ENCODE results near the gene CLGN.
A peak's percentile ranks its signal among the peaks of the same experiment; 100 is the strongest.

DNA sequence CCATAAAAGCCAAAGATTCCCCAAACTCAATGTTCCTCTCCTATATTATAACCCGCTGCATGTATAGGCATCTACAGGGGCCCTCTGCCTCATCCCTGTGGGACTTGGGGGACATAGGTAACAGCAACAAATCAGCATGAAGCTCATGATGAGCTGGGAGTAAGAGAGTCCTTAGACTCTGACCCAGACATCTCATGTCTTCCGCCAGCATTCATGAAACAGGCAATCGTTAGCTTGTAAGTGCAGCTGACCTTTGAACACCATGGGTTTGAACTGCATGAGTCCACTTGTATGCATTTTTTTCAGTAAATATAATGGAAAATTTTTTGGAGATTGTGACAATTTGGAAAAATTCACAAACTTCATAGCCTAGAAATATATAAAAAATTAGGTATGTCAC is 64.4 kb downstream of the CLGN start:
- TF ChIP-seq MEIS2 (CRISPR knock-in tag; IDR thresholded peaks at IDR 0.05), result no peak
- TF ChIP-seq, protein P1, sequence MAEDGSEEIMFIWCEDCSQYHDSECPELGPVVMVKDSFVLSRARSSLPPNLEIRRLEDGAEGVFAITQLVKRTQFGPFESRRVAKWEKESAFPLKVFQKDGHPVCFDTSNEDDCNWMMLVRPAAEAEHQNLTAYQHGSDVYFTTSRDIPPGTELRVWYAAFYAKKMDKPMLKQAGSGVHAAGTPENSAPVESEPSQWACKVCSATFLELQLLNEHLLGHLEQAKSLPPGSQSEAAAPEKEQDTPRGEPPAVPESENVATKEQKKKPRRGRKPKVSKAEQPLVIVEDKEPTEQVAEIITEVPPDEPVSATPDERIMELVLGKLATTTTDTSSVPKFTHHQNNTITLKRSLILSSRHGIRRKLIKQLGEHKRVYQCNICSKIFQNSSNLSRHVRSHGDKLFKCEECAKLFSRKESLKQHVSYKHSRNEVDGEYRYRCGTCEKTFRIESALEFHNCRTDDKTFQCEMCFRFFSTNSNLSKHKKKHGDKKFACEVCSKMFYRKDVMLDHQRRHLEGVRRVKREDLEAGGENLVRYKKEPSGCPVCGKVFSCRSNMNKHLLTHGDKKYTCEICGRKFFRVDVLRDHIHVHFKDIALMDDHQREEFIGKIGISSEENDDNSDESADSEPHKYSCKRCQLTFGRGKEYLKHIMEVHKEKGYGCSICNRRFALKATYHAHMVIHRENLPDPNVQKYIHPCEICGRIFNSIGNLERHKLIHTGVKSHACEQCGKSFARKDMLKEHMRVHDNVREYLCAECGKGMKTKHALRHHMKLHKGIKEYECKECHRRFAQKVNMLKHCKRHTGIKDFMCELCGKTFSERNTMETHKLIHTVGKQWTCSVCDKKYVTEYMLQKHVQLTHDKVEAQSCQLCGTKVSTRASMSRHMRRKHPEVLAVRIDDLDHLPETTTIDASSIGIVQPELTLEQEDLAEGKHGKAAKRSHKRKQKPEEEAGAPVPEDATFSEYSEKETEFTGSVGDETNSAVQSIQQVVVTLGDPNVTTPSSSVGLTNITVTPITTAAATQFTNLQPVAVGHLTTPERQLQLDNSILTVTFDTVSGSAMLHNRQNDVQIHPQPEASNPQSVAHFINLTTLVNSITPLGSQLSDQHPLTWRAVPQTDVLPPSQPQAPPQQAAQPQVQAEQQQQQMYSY (CRISPR knock-in tag; IDR thresholded peaks at IDR 0.05), result no peak
- TF ChIP-seq CHD2 (IDR thresholded peaks at IDR 0.05; ENCODE audit: low read depth, low read length), result no peak
- TF ChIP-seq NR2C2 (CRISPR knock-in tag; IDR thresholded peaks at IDR 0.05; ENCODE audit: borderline replicate concordance), result no peak
- TF ChIP-seq, protein P2, sequence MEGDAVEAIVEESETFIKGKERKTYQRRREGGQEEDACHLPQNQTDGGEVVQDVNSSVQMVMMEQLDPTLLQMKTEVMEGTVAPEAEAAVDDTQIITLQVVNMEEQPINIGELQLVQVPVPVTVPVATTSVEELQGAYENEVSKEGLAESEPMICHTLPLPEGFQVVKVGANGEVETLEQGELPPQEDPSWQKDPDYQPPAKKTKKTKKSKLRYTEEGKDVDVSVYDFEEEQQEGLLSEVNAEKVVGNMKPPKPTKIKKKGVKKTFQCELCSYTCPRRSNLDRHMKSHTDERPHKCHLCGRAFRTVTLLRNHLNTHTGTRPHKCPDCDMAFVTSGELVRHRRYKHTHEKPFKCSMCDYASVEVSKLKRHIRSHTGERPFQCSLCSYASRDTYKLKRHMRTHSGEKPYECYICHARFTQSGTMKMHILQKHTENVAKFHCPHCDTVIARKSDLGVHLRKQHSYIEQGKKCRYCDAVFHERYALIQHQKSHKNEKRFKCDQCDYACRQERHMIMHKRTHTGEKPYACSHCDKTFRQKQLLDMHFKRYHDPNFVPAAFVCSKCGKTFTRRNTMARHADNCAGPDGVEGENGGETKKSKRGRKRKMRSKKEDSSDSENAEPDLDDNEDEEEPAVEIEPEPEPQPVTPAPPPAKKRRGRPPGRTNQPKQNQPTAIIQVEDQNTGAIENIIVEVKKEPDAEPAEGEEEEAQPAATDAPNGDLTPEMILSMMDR (CRISPR knock-in tag; IDR thresholded peaks at IDR 0.05), result 0 out of 2 replicates have a peak, but pooled peaks have one; percentile 4
- TF ChIP-seq ZNF335 (CRISPR knock-in tag; IDR thresholded peaks at IDR 0.05), result no peak
- TF ChIP-seq HNRNPUL1 (IDR thresholded peaks at IDR 0.05; ENCODE audit: low read depth, low read length), result no peak
- no peak for TF ChIP-seq TAF1 (CRISPR knock-in tag; IDR thresholded peaks at IDR 0.05)
- no peak; the same call in 1 of the 2 replicates for TF ChIP-seq RXRA (CRISPR knock-in tag; IDR thresholded peaks at IDR 0.05)
- no peak for TF ChIP-seq POLR2AphosphoS5 (IDR thresholded peaks at IDR 0.05; ENCODE audit: low read depth, low read length)
